SU-DHL-6 (cell line): ENCODE results near the gene SETD6.

ENCODE experiments used
- EZH2phosphoT487 ChIP-seq: fragments of 200-600 bp; sonication (generic), shearing (Covaris generic); conservative IDR thresholded peaks from 2 replicates; pipeline ENCODE4 v1.6.1; 2018; ENCODE audit warnings: mild to moderate bottlenecking, antibody characterized with exemption, low read length, moderate library complexity, mixed read lengths
- TF ChIP-seq, protein P1 (sequence below): fragments of 200-600 bp; sonication (generic); IDR thresholded peaks from one replicate; pipeline ENCODE4 v1.5.1; 2017; ENCODE audit warnings: antibody characterized with exemption, mild to moderate bottlenecking, low read length, moderate library complexity; ENCODE audit not compliant: insufficient read depth, poor library complexity, severe bottlenecking

- TF ChIP-seq, protein P1, sequence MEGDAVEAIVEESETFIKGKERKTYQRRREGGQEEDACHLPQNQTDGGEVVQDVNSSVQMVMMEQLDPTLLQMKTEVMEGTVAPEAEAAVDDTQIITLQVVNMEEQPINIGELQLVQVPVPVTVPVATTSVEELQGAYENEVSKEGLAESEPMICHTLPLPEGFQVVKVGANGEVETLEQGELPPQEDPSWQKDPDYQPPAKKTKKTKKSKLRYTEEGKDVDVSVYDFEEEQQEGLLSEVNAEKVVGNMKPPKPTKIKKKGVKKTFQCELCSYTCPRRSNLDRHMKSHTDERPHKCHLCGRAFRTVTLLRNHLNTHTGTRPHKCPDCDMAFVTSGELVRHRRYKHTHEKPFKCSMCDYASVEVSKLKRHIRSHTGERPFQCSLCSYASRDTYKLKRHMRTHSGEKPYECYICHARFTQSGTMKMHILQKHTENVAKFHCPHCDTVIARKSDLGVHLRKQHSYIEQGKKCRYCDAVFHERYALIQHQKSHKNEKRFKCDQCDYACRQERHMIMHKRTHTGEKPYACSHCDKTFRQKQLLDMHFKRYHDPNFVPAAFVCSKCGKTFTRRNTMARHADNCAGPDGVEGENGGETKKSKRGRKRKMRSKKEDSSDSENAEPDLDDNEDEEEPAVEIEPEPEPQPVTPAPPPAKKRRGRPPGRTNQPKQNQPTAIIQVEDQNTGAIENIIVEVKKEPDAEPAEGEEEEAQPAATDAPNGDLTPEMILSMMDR, result no peak
- TF ChIP-seq EZH2phosphoT487, result no peak
Observed at GRCh38 chr16:58501242-58502131, 13.8 kb upstream of the SETD6 start.
